GM12878 (cell line): ENCODE data around the gene PIGU. TPM values are rescaled to one million over a fixed set of nuclear protein-coding genes. Genes with fewer than 3 reads are reported as not detected.
A peak's percentile ranks its signal among the peaks of the same experiment; 100 is the strongest.

ENCODE experiments used
- CREB1 ChIP-seq: IDR thresholded peaks from 2 replicates; pipeline ENCODE4 v1.6.1; 2012; ENCODE audit warnings: low read depth, mild to moderate bottlenecking, inconsistent platforms
- CREM ChIP-seq: IDR thresholded peaks from 2 replicates; pipeline ENCODE4 v1.6.1; 2014; ENCODE audit warnings: antibody characterized with exemption, low read depth
- MTA2 ChIP-seq: fragments of 450-650 bp; IDR thresholded peaks from 2 replicates; pipeline ENCODE4 v1.6.1; 2016; ENCODE audit warnings: low read depth, mild to moderate bottlenecking, moderate library complexity
- NFYA ChIP-seq: IDR thresholded peaks from 2 replicates; pipeline ENCODE4 v1.6.1; 2011; ENCODE audit warnings: low read depth, mild to moderate bottlenecking, low read length, improper control_type of control experiment, borderline replicate concordance
- RAD21 ChIP-seq: IDR thresholded peaks from 2 replicates; pipeline ENCODE4 v1.6.1; 2011; ENCODE audit warnings: mild to moderate bottlenecking, low read depth, low read length, moderate library complexity; ENCODE audit not compliant: insufficient read depth
- RB1 ChIP-seq: fragments of 450-650 bp; formaldehyde crosslinking; IDR thresholded peaks from 2 replicates; pipeline ENCODE4 v1.6.1; 2017; ENCODE audit warnings: mild to moderate bottlenecking, borderline replicate concordance
- RELA ChIP-seq: fragments of 450-650 bp; IDR thresholded peaks from 2 replicates; pipeline ENCODE4 v1.8.0; 2014; ENCODE audit warnings: borderline replicate concordance; ENCODE audit not compliant: partially characterized antibody
- RUNX3 ChIP-seq: IDR thresholded peaks from 2 replicates; pipeline ENCODE4 v1.6.1; 2012; ENCODE audit warnings: low read length, inconsistent platforms
- SIX5 ChIP-seq: IDR thresholded peaks from 2 replicates; pipeline ENCODE4 v1.6.1; 2011; ENCODE audit warnings: mild to moderate bottlenecking, low read depth, low read length, moderate library complexity; ENCODE audit not compliant: severe bottlenecking
- SPI1 ChIP-seq: IDR thresholded peaks from 2 replicates; pipeline ENCODE4 v1.6.1; 2011; ENCODE audit warnings: low read depth, mild to moderate bottlenecking, low read length, moderate library complexity, borderline replicate concordance; ENCODE audit not compliant: insufficient read depth
- SREBF2 ChIP-seq: IDR thresholded peaks from 2 replicates; pipeline ENCODE4 v1.6.1; 2012; ENCODE audit warnings: mild to moderate bottlenecking, low read length
- TCF12 ChIP-seq: IDR thresholded peaks from 2 replicates; pipeline ENCODE4 v1.6.1; 2011; ENCODE audit warnings: low read depth, mild to moderate bottlenecking, low read length
- polyA plus RNA-seq, 11 experiments: library from polyadenylated mRNA; depleted of rRNA in 4 of 11; unstranded in 6 of 11; stranded (reverse) in 5 of 11; fragments of >200 nt; fragmentation: Nextera tagmentation in 4 of 11; fragmentation: Illumina TruSeq in 1 of 11; extraction: Ambion mirVana in 4 of 11; extraction: Trizol in 1 of 11; gene quantifications; 1 replicate in 1 of 11; 2 replicates in 10 of 11; pipeline versions ENCODE4 v1.2.1 to v1.2.3, GENCODE V29; 2011 to 2016; ENCODE audit warnings: inconsistent platforms in 2 of 11, missing spikeins in 2 of 11, low read depth in 1 of 11
- total RNA-seq, 4 experiments: library from RNA; depleted of rRNA in 3 of 4; stranded (reverse); fragments of >200 nt in 3 of 4; fragmentation: Illumina TruSeq in 1 of 4; extraction: Trizol in 1 of 4; gene quantifications; 2 replicates each; pipeline versions ENCODE4 v1.2.1 to v1.2.3, GENCODE V29; 2013 to 2021
- TF ChIP-seq, protein P1 (sequence below): IDR thresholded peaks from 2 replicates; pipeline ENCODE4 v1.6.1; 2012; ENCODE audit warnings: low read length, inconsistent platforms
- TF ChIP-seq, protein P2 (sequence below): fragments of 450-650 bp; conservative IDR thresholded peaks from 2 replicates; pipeline ENCODE4 v1.6.1; 2017; ENCODE audit warnings: mild to moderate bottlenecking, moderate library complexity
- TF ChIP-seq, protein P3 (sequence below): fragments of 450-650 bp; IDR thresholded peaks from 2 replicates; pipeline ENCODE4 v1.6.1; 2017; ENCODE audit warnings: low read depth, mild to moderate bottlenecking, moderate library complexity
- TF ChIP-seq, protein P4 (sequence below), 3 experiments: IDR thresholded peaks in 2 of 3; conservative IDR thresholded peaks in 1 of 3; 2 replicates each; pipeline ENCODE4 v1.5.1; 2011; ENCODE audit warnings: low read depth in 3 of 3, low read length in 3 of 3, mild to moderate bottlenecking in 3 of 3, control low read depth in 2 of 3, moderate library complexity in 2 of 3, inconsistent platforms in 1 of 3, mixed read lengths in 1 of 3; ENCODE audit not compliant: control insufficient read depth in 2 of 3, insufficient read depth in 1 of 3; ENCODE audit errors: extremely low read depth in 1 of 3
- TF ChIP-seq, protein P5 (sequence below): fragments of 450-650 bp; IDR thresholded peaks from 2 replicates; pipeline ENCODE4 v1.6.1; 2016; ENCODE audit warnings: mild to moderate bottlenecking

Gene PIGU
- total and polyA plus RNA-seq, 10 of the 15 experiments (the other 5 are each of a cell fraction or from before 2014, with no cell fraction given), result 4.1 to 88.2 (median 25.0) TPM

DNA sequence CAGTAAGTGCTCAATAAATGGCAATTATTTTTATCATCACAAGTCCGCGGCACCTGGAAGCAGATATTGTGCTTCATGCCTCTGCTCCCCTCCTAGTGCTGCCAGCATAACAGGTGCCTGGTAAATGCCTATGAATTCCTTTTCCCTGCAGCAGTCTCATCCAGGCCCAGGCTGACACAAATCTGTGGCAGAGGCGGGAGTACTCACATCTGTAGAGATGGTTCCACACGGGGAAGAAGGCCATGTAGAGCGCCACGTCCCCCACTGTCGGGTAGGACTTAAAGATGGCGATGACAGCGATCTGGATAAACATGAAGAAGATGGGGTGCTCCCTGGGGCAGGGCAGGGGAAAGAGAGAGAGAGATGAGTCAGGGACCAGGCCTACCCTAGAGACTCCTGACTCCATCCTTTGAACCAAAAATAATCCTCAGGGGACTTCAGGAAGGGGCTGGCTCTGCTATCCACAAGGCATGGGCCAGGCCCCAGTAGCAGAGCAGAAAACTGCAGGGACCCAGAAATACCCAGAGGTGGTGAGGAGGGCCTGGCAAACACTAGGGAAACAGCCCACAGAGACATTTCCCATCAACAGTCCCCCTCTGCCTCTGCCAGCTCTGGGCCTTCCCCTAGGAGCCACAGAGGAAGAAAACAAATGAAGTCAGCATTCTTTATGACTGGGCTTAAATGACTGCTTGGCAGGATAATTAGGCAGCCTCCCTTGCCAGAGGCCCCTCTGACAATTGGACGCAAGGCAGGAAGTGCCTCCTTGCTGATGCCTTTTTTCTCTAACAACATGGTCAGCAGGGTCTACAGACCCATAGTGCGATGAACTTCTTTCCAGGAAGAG, 95.3 kb downstream of the PIGU start (continued):
- TF ChIP-seq, protein P1, sequence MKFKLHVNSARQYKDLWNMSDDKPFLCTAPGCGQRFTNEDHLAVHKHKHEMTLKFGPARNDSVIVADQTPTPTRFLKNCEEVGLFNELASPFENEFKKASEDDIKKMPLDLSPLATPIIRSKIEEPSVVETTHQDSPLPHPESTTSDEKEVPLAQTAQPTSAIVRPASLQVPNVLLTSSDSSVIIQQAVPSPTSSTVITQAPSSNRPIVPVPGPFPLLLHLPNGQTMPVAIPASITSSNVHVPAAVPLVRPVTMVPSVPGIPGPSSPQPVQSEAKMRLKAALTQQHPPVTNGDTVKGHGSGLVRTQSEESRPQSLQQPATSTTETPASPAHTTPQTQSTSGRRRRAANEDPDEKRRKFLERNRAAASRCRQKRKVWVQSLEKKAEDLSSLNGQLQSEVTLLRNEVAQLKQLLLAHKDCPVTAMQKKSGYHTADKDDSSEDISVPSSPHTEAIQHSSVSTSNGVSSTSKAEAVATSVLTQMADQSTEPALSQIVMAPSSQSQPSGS, result peak; percentile 43; the same call in 1 of the 2 replicates
- TF ChIP-seq MTA2, result peak; percentile 84
- TF ChIP-seq RUNX3, result peak; percentile 82
- no peak for TF ChIP-seq RAD21
- peak; percentile 27; the same call in 1 of the 2 replicates for TF ChIP-seq SPI1
- TF ChIP-seq, protein P2, sequence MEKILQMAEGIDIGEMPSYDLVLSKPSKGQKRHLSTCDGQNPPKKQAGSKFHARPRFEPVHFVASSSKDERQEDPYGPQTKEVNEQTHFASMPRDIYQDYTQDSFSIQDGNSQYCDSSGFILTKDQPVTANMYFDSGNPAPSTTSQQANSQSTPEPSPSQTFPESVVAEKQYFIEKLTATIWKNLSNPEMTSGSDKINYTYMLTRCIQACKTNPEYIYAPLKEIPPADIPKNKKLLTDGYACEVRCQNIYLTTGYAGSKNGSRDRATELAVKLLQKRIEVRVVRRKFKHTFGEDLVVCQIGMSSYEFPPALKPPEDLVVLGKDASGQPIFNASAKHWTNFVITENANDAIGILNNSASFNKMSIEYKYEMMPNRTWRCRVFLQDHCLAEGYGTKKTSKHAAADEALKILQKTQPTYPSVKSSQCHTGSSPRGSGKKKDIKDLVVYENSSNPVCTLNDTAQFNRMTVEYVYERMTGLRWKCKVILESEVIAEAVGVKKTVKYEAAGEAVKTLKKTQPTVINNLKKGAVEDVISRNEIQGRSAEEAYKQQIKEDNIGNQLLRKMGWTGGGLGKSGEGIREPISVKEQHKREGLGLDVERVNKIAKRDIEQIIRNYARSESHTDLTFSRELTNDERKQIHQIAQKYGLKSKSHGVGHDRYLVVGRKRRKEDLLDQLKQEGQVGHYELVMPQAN, result no peak
- TF ChIP-seq, protein P3, sequence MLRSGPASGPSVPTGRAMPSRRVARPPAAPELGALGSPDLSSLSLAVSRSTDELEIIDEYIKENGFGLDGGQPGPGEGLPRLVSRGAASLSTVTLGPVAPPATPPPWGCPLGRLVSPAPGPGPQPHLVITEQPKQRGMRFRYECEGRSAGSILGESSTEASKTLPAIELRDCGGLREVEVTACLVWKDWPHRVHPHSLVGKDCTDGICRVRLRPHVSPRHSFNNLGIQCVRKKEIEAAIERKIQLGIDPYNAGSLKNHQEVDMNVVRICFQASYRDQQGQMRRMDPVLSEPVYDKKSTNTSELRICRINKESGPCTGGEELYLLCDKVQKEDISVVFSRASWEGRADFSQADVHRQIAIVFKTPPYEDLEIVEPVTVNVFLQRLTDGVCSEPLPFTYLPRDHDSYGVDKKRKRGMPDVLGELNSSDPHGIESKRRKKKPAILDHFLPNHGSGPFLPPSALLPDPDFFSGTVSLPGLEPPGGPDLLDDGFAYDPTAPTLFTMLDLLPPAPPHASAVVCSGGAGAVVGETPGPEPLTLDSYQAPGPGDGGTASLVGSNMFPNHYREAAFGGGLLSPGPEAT, result peak; percentile 64; the same call in 1 of the 2 replicates
- TF ChIP-seq CREM, result peak; percentile 53; the same call in 1 of the 2 replicates
- TF ChIP-seq, protein P4, sequence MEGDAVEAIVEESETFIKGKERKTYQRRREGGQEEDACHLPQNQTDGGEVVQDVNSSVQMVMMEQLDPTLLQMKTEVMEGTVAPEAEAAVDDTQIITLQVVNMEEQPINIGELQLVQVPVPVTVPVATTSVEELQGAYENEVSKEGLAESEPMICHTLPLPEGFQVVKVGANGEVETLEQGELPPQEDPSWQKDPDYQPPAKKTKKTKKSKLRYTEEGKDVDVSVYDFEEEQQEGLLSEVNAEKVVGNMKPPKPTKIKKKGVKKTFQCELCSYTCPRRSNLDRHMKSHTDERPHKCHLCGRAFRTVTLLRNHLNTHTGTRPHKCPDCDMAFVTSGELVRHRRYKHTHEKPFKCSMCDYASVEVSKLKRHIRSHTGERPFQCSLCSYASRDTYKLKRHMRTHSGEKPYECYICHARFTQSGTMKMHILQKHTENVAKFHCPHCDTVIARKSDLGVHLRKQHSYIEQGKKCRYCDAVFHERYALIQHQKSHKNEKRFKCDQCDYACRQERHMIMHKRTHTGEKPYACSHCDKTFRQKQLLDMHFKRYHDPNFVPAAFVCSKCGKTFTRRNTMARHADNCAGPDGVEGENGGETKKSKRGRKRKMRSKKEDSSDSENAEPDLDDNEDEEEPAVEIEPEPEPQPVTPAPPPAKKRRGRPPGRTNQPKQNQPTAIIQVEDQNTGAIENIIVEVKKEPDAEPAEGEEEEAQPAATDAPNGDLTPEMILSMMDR (IDR thresholded peaks at IDR 0.05 in 2 of 3, conservative IDR thresholded peaks at IDR 0.05 in 1 of 3; ENCODE audit: control insufficient read depth in 2 of 3, extremely low read depth in 1 of 3, insufficient read depth in 1 of 3, low read depth in 3 of 3, low read length in 3 of 3), result no peak
- no peak for TF ChIP-seq SREBF2
- peak; percentile 53; the same call in 1 of the 2 replicates for TF ChIP-seq CREB1
- TF ChIP-seq, protein P5, sequence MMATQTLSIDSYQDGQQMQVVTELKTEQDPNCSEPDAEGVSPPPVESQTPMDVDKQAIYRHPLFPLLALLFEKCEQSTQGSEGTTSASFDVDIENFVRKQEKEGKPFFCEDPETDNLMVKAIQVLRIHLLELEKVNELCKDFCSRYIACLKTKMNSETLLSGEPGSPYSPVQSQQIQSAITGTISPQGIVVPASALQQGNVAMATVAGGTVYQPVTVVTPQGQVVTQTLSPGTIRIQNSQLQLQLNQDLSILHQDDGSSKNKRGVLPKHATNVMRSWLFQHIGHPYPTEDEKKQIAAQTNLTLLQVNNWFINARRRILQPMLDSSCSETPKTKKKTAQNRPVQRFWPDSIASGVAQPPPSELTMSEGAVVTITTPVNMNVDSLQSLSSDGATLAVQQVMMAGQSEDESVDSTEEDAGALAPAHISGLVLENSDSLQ, result peak; percentile 62
- no peak for TF ChIP-seq SIX5
- TF ChIP-seq NFYA, result no peak
- peak; percentile 28; the same call in 1 of the 2 replicates for TF ChIP-seq TCF12
- TF ChIP-seq RELA, result peak; percentile 31
- TF ChIP-seq RB1, result no peak
